Coronary artery (tissue), 2 donors: Measurements from ENCODE around the gene NAPA.

Experiments
- DNase-seq: peaks from one replicate; pipeline ENCODE4 v3.0.0-alpha.2; 2017; ENCODE audit warnings: low spot score
- H3K27ac ChIP-seq, 2 donors: fragments of 200-600 bp; sonication (generic); one replicate each; pipeline ENCODE4 v1.5.1; 2016 to 2019
- H3K4me3 ChIP-seq: fragments of 200-600 bp; sonication (generic); 2 replicates; pipeline ENCODE4 v1.5.1; 2016; ENCODE audit warnings: mild to moderate bottlenecking, moderate library complexity
- CTCF ChIP-seq: fragments of 200-600 bp; sonication (generic); IDR thresholded peaks from one replicate; pipeline ENCODE4 v1.5.1; 2019; ENCODE audit warnings: antibody characterized with exemption

The NAPA gene

GRCh38 chr19:47539747-47540311, 25.0 kb upstream of the NAPA start:
- no peak overlapping the region for H3K27ac ChIP-seq

GRCh38 chr19:47538812-47539211, 23.9 kb upstream of the NAPA start:
- no peak for TF ChIP-seq CTCF
- no peak for DNase-seq
- Histone ChIP-seq H3K27ac (no peak overlapping the region), H3K4me3 (no peak overlapping the region)

More at GRCh38 chr19:47539747-47540311, 25.0 kb upstream of the NAPA start:
- no peak for TF ChIP-seq CTCF
- H3K4me3 ChIP-seq: no peak overlapping the region
- DNase-seq: no peak

- Histone ChIP-seq H3K27ac (no peak overlapping the region), H3K4me3 (no peak overlapping the region)
- no peak for DNase-seq
- no peak for TF ChIP-seq CTCF
These were observed 22.6 kb upstream of the NAPA start for GRCh38 chr19:47537493-47537892.

GRCh38 chr19:47534628-47535027, 19.8 kb upstream of the NAPA start:
- no peak overlapping the region for H3K27ac ChIP-seq
- no peak overlapping the region for H3K4me3 ChIP-seq
- no peak for DNase-seq
- TF ChIP-seq CTCF: no peak

- Histone ChIP-seq H3K4me3 (no peak overlapping the region), H3K27ac (no peak overlapping the region)
- DNase-seq: no peak
- no peak for TF ChIP-seq CTCF
These were observed 17.0 kb upstream of the NAPA start for GRCh38 chr19:47531640-47532387.

GRCh38 chr19:47529018-47529742, 14.3 kb upstream of the NAPA start:
- no peak for TF ChIP-seq CTCF
- DNase-seq: no peak
- Histone ChIP-seq H3K27ac (no peak overlapping the region), H3K4me3 (no peak overlapping the region)
